Activated CD4-positive, alpha-beta T cell treated with anti-CD3 and anti-CD28 coated beads, Interleukin-2, amount 10 ng/mL, durations not matched to agents 7 days and 5 days (primary cell): ENCODE results near the gene WFS1. TPM values are rescaled to one million over a fixed set of nuclear protein-coding genes. Genes with fewer than 3 reads are reported as not detected.

Experiments used
- CTCF ChIA-PET: fragments of 350-600 bp; sonication (Branson Sonifier 250); formaldehyde crosslinking; loops from one replicate; lab custom pipeline; 2021; ENCODE audit warnings: antibody characterized with exemption; lab: Charles Lee
- POLR2A ChIA-PET: fragments of 350-600 bp; sonication (Branson Sonifier 250); formaldehyde crosslinking; loops from one replicate; lab custom pipeline; 2021; ENCODE audit warnings: antibody characterized with exemption; lab: Charles Lee
- DNase-seq: peaks from one replicate; pipeline ENCODE4 v3.0.0-alpha.2; 2020
- H3K27ac Mint-ChIP-seq: one replicate; pipeline ENCODE4 v1.8.0; 2021; ENCODE audit warnings: mild to moderate bottlenecking, moderate library complexity, mixed read lengths
- H3K27me3 Mint-ChIP-seq: one replicate; pipeline ENCODE4 v1.8.0; 2021; ENCODE audit warnings: mixed read lengths
- H3K36me3 Mint-ChIP-seq: one replicate; pipeline ENCODE4 v1.8.0; 2021; ENCODE audit warnings: low read depth, mixed read lengths
- H3K4me1 Mint-ChIP-seq: one replicate; pipeline ENCODE4 v1.8.0; 2021; ENCODE audit warnings: mixed read lengths
- H3K4me3 Mint-ChIP-seq: one replicate; pipeline ENCODE4 v1.8.0; 2021; ENCODE audit warnings: mild to moderate bottlenecking, moderate library complexity, mixed read lengths
- H3K9me3 Mint-ChIP-seq: one replicate; pipeline ENCODE4 v1.8.0; 2021; ENCODE audit warnings: mixed read lengths
- total RNA-seq, 2 experiments: library from RNA; stranded (reverse); gene quantifications; one replicate each; pipeline ENCODE4 v1.2.3, GENCODE V29; 2021

WFS1 gene
- total RNA-seq, 2 experiments from 2014 or later, result 1.7 to 2.1 TPM

- ChIA-PET CTCF (interaction anchor here (2.3 kb wide), 1 partner anchor 56 kb away, joined by 8 read pairs; no protein-coding TSS in a partner anchor), POLR2A (no interaction called here)
- peak overlapping the region; percentile 74 for H3K4me3 Mint-ChIP-seq
- no peaks in the 10 kb centered on the region for H3K36me3 Mint-ChIP-seq
- DNase-seq, result no peak
- H3K27ac Mint-ChIP-seq, result peak overlapping the region; percentile 60
- peaks cover 31% of the 10 kb centered on the region for H3K27me3 Mint-ChIP-seq
- H3K4me1 Mint-ChIP-seq, result peaks cover 20% of the 10 kb centered on the region
- H3K9me3 Mint-ChIP-seq, result no peaks in the 10 kb centered on the region
Observed at GRCh38 chr4:6270636-6271121, 1.0 kb downstream of the WFS1 start.

- no peak for DNase-seq
- Mint-ChIP-seq H3K4me3 (peak overlapping the region; percentile 8), H3K9me3 (no peaks in the 10 kb centered on the region), H3K36me3 (no peaks in the 10 kb centered on the region), H3K27ac (no peak overlapping the region), H3K4me1 (peaks cover 20% of the 10 kb centered on the region), H3K27me3 (peaks cover 30% of the 10 kb centered on the region)
- ChIA-PET CTCF (interaction anchor here (2.3 kb wide), 1 partner anchor 56 kb away, joined by 8 read pairs; no protein-coding TSS in a partner anchor), POLR2A (no interaction called here)
Observed at GRCh38 chr4:6271206-6271605, 1.6 kb downstream of the WFS1 start.

DNA sequence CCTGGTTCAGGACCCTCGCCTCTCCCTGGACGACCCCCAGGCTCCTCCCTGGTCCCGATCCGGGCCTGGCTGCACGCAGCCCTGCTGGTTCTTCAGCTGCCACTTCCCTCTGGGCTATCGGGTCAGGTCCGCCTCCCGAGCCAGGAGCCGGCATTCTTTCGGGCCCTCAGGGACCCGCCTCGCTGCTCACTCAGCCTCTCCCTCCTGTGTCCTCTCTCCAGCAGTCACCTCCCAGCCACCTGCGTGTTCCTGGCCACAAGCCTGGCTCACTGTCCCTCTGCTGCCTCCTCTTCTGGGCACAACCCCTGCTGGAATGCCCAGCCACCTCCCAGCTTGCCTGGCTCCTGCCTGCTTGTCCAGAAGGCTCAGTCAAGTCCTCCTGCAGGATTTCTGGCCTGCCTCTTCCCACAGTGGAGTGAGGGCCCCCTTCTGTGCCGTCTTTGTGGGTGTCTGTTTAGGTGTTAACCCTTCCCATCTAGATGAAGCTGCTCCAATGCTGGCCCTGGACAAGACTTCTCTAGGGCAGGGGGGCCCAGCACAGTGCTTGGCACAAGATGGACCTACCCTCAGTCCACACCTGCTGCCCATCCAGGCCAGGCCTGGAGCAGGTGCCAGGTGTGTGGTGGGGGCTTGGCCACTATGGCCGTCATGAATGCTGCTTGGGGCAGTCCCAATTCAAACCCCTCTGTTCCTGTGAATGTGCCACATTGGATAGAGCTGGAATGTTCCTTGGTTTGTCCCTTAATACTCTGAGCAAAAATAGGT, 2.2 kb downstream of the WFS1 start:
- Mint-ChIP-seq H3K4me3 (no peak overlapping the region), H3K9me3 (no peaks in the 10 kb centered on the region), H3K27ac (peak overlapping the region; percentile 20), H3K27me3 (peaks cover 30% of the 10 kb centered on the region), H3K36me3 (no peaks in the 10 kb centered on the region), H3K4me1 (peaks cover 20% of the 10 kb centered on the region)
- no peak for DNase-seq
- POLR2A ChIA-PET, result no interaction called here
- CTCF ChIA-PET, result interaction anchor here (2.3 kb wide), 1 partner anchor 55 kb away, joined by 8 read pairs; no protein-coding TSS in a partner anchor

GRCh38 chr4:6272863-6273660, 3.4 kb downstream of the WFS1 start:
- Mint-ChIP-seq H3K4me1 (peaks cover 12% of the 10 kb centered on the region), H3K9me3 (no peaks in the 10 kb centered on the region), H3K27ac (no peak overlapping the region), H3K4me3 (no peak overlapping the region), H3K36me3 (no peaks in the 10 kb centered on the region), H3K27me3 (peaks cover 20% of the 10 kb centered on the region)
- no peak for DNase-seq
- ChIA-PET POLR2A (no interaction called here), CTCF (interaction anchor here (2.3 kb wide), 1 partner anchor 54 kb away, joined by 8 read pairs; no protein-coding TSS in a partner anchor)

DNA sequence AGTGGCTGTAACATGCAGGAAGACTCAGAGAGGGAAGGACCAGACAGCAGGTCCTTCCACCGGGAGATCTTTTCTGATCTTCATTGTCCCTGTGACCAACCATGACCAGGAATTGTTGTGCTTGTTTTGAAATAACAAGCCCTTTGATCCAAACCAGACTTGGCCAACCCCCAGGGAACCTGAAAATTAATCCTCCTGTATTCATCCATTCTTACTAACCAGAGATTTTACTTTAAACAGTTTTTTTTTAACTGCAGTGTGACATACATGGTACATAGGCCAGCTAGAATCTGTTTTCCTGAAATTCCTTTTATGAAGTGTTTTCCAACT, 4.0 kb downstream of the WFS1 start:
- no peaks in the 10 kb centered on the region for H3K9me3 Mint-ChIP-seq
- ChIA-PET POLR2A (no interaction called here), CTCF (no interaction called here)
- no peak overlapping the region for H3K4me3 Mint-ChIP-seq
- no peak for DNase-seq
- H3K4me1 Mint-ChIP-seq, result peaks cover 16% of the 10 kb centered on the region
- H3K27me3 Mint-ChIP-seq, result peaks cover 15% of the 10 kb centered on the region
- H3K27ac Mint-ChIP-seq, result no peak overlapping the region
- H3K36me3 Mint-ChIP-seq, result no peaks in the 10 kb centered on the region

DNA sequence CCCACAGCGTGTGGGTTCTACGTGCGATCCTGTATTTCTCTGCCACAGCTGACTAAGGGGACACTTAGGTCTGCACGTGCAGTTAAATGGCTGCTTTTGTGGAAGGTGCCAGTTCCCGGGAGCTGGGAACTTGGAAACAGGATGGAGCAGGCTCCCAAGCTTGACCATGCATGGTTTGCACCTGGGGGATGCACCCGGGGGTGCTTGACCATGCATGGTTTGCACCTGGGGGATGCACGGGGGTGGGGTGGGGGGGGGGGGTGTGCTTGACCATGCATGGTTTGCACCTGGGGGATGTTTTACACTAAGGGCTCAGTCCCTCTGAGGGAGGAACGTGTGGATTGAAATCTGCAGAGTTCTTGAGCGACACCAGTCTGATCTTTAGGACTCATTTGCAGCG, 5.7 kb downstream of the WFS1 start:
- DNase-seq, result no peak
- Mint-ChIP-seq H3K27ac (no peak overlapping the region), H3K36me3 (no peaks in the 10 kb centered on the region), H3K27me3 (peaks cover 10% of the 10 kb centered on the region), H3K4me1 (peaks cover 16% of the 10 kb centered on the region), H3K4me3 (no peak overlapping the region), H3K9me3 (no peaks in the 10 kb centered on the region)
- POLR2A ChIA-PET, result no interaction called here
- CTCF ChIA-PET, result no interaction called here

- POLR2A ChIA-PET, result no interaction called here
- Mint-ChIP-seq H3K36me3 (no peaks in the 10 kb centered on the region), H3K27ac (no peak overlapping the region), H3K27me3 (peaks cover 5% of the 10 kb centered on the region), H3K9me3 (no peaks in the 10 kb centered on the region), H3K4me3 (no peak overlapping the region), H3K4me1 (peaks cover 12% of the 10 kb centered on the region)
- CTCF ChIA-PET, result interaction anchor here (0.6 kb wide), 1 partner anchor 542 kb away, joined by 3 read pairs; no protein-coding TSS in a partner anchor
- no peak for DNase-seq
Observed at GRCh38 chr4:6275898-6276806, 6.5 kb downstream of the WFS1 start.

DNA sequence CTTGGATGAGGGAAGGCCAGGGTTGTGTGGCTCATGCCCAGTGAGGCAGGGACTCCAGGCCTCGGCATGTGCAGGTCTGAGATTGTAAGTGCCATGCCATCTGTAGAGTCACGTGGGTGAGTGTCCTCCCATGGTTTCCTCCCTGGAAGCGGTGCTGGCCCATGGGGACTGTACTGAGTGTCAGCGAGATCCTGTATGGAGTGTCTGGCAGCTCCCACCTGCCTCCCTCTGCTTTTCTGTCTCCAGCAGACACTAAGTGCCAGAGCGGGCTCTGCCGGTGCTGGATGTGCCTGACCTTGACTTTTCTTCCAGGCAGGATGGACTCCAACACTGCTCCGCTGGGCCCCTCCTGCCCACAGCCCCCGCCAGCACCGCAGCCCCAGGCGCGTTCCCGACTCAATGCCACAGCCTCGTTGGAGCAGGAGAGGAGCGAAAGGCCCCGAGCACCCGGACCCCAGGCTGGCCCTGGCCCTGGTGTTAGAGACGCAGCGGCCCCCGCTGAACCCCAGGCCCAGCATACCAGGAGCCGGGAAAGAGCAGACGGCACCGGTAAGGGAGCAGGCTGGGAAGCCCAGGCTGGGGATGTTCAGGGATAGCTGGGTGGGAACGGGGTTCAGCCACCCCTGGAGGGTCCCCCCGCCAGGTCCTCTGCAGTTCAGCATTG, 7.6 kb downstream of the WFS1 start:
- H3K4me1 Mint-ChIP-seq, result peaks cover 12% of the 10 kb centered on the region
- ChIA-PET CTCF (interaction anchor here (1.2 to 2.3 kb wide), 2 partner anchors 50 to 54 kb away, joined by 4 to 8 read pairs; no protein-coding TSS in a partner anchor), POLR2A (no interaction called here)
- no peaks in the 10 kb centered on the region for H3K9me3 Mint-ChIP-seq
- H3K27me3 Mint-ChIP-seq, result no peaks in the 10 kb centered on the region
- H3K4me3 Mint-ChIP-seq, result no peak overlapping the region
- no peak overlapping the region for H3K27ac Mint-ChIP-seq
- no peak for DNase-seq
- H3K36me3 Mint-ChIP-seq, result no peaks in the 10 kb centered on the region

DNA sequence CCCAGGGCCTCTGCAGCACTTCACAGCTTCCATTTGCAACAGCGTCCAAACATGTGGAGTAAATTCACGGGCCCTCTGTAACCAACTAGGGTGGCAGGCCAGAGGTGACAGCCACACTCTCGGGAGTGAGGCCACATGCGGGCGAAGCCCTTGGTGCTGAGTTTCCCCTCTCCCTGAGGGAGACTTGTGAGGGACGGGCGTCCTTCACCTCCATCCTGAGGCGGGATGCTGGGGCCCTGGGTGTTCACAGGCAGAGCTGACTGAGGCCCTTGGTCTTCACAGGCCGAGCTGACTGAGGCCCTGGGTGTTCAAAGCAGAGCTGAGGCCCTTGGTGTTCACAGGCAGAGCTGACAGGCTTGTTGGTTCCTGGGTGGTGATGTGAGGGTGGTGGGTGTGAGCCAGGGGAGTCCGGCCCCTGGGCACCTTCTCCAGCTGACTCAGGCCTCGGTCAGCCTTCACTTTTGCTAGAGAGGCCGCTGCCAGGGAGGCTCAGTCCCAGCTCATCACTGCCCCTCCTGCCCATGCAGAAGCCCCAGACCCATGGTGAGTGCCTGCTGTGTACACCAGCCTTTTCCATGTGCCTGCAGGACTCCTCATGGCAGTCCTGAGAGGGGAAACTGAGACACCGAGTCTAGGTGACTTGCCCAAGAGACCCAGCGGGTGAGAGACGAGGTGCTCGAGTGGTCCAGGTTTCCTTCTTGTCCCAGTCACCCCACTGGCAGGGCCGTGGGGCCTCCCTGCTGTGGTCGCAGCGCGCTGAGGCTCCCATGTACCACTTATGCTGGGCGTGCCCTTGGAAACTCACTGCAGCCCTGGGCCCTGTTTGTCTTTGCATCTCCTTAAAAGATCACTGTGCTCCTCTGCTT, 8.5 kb downstream of the WFS1 start:
- Mint-ChIP-seq H3K4me1 (peaks cover 12% of the 10 kb centered on the region), H3K9me3 (no peaks in the 10 kb centered on the region), H3K27me3 (no peaks in the 10 kb centered on the region), H3K4me3 (no peak overlapping the region), H3K36me3 (no peaks in the 10 kb centered on the region), H3K27ac (peak overlapping the region; percentile 14)
- DNase-seq, result no peak
- CTCF ChIA-PET, result interaction anchor here (0.9 to 2.3 kb wide), 6 partner anchors 8 to 53 kb away, joined by 3 to 8 read pairs (median 4); partner anchors contain the start of gene WFS1
- POLR2A ChIA-PET, result no interaction called here

GRCh38 chr4:6278801-6279197, 9.1 kb downstream of the WFS1 start:
- ChIA-PET CTCF (interaction anchor here (0.9 to 2.3 kb wide), 6 partner anchors 9 to 53 kb away, joined by 3 to 8 read pairs (median 4); partner anchors contain the start of gene WFS1), POLR2A (no interaction called here)
- Mint-ChIP-seq H3K27ac (peak overlapping the region; percentile 14), H3K36me3 (no peaks in the 10 kb centered on the region), H3K4me1 (peaks cover 12% of the 10 kb centered on the region), H3K9me3 (no peaks in the 10 kb centered on the region), H3K27me3 (no peaks in the 10 kb centered on the region), H3K4me3 (no peak overlapping the region)
- DNase-seq, result peak; percentile 14
